Activated B cell treated with CpG ODN at 0.5 μM for 24 hours (primary cell): ENCODE results near the gene HSD11B2. TPM values are rescaled to one million over a fixed set of nuclear protein-coding genes. Genes with fewer than 3 reads are reported as not detected.
A peak's percentile ranks its signal among the peaks of the same experiment; 100 is the strongest.

Experiments used
- ATAC-seq: fragments of 200-7000 bp; cut with Tn5 transposase; one replicate; pipeline ENCODE4 v1.10.0; 2021; ENCODE audit warnings: low read depth, mild to moderate bottlenecking, moderate library complexity
- CTCF ChIA-PET: fragments of 350-600 bp; sonication (Branson Sonifier 250); formaldehyde crosslinking; loops from one replicate; lab custom pipeline; 2021; ENCODE audit warnings: antibody characterized with exemption; lab: Charles Lee
- POLR2A ChIA-PET: fragments of 350-600 bp; sonication (Branson Sonifier 250); formaldehyde crosslinking; loops from one replicate; lab custom pipeline; 2021; ENCODE audit warnings: antibody characterized with exemption; lab: Charles Lee
- DNase-seq: peaks from one replicate; pipeline ENCODE4 v3.0.0; 2022
- H3K27ac Mint-ChIP-seq: one replicate; pipeline ENCODE4 v1.8.0; 2020; ENCODE audit warnings: mixed read lengths
- H3K27me3 Mint-ChIP-seq: one replicate; pipeline ENCODE4 v1.8.0; 2021; ENCODE audit warnings: mixed read lengths
- H3K36me3 Mint-ChIP-seq: one replicate; pipeline ENCODE4 v1.8.0; 2021; ENCODE audit warnings: low read depth, mixed read lengths
- H3K4me1 Mint-ChIP-seq: one replicate; pipeline ENCODE4 v1.8.0; 2021; ENCODE audit warnings: mixed read lengths
- H3K4me3 Mint-ChIP-seq: one replicate; pipeline ENCODE4 v1.8.0; 2020; ENCODE audit warnings: mild to moderate bottlenecking, mixed read lengths
- H3K9me3 Mint-ChIP-seq: one replicate; pipeline ENCODE4 v1.8.0; 2020; ENCODE audit warnings: mixed read lengths
- intact Hi-C: fragments of 100-400 bp; cut with micrococcal nuclease; formaldehyde crosslinking; loops from one replicate; pipeline ENCODE4 v1.15.1; 2024
- total RNA-seq: library from RNA; stranded (reverse); gene quantifications from 2 replicates; pipeline ENCODE4 v1.2.3, GENCODE V29; 2022
- TF ChIP-seq, protein P1 (sequence below): fragments of 200-600 bp; IDR thresholded peaks from one replicate; pipeline ENCODE4 v1.8.0; 2022; ENCODE audit warnings: antibody characterized with exemption, mild to moderate bottlenecking

HSD11B2 gene
- total RNA-seq, 1 donor from 2014 or later = 0.49 TPM

DNA sequence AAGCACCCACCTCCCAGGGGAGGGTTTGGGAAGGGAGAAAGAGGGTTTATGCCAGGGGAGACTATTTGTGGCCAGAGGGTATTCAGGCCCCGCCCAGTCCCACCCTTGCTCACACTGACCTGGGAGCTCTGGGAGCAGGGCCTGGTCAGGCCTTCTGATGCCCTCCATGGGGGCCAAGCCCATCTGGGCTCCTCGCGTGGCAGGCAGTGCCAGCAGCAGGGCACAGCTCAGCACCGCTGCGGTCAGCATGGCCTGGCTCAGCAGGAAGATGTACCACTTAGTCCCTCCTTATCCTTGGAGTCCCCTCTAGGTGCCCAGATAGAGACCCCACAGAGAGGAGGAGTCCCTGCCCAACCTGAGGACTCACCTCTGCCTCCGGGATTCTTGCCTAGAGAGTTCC, 52.2 kb downstream of the HSD11B2 start, which contains the start of gene AGRP:
TSS of gene AGRP (minus strand) at position 398 of the 400 bp plus-strand sequence. CDS start at position 249, 149 bp downstream.
- no peak for ATAC-seq
- intact Hi-C loops = loop anchor here (5.0 to 10.0 kb wide), 2 partner anchors 234 to 752 kb away; partner anchors contain the start of genes ESRP2 and GFOD2
- POLR2A ChIA-PET = interaction anchor here (4.3 kb wide), 1 partner anchor 33 kb away, joined by 73 read pairs; no protein-coding TSS in a partner anchor
- no peaks in the 10 kb centered on the region for H3K27me3 Mint-ChIP-seq
- TF ChIP-seq, protein P1, sequence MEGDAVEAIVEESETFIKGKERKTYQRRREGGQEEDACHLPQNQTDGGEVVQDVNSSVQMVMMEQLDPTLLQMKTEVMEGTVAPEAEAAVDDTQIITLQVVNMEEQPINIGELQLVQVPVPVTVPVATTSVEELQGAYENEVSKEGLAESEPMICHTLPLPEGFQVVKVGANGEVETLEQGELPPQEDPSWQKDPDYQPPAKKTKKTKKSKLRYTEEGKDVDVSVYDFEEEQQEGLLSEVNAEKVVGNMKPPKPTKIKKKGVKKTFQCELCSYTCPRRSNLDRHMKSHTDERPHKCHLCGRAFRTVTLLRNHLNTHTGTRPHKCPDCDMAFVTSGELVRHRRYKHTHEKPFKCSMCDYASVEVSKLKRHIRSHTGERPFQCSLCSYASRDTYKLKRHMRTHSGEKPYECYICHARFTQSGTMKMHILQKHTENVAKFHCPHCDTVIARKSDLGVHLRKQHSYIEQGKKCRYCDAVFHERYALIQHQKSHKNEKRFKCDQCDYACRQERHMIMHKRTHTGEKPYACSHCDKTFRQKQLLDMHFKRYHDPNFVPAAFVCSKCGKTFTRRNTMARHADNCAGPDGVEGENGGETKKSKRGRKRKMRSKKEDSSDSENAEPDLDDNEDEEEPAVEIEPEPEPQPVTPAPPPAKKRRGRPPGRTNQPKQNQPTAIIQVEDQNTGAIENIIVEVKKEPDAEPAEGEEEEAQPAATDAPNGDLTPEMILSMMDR = no peak
- peak within 1 kb of the TSS; percentile 99 for H3K4me3 Mint-ChIP-seq
- peak within 1 kb of the TSS; percentile 99 for H3K27ac Mint-ChIP-seq
- peaks cover 33% of the 10 kb centered on the region for H3K36me3 Mint-ChIP-seq
- no peaks in the 10 kb centered on the region for H3K9me3 Mint-ChIP-seq
- no peak for DNase-seq
- CTCF ChIA-PET = interaction anchor here (0.6 to 3.3 kb wide), 3 partner anchors 31 to 215 kb away, joined by 3 to 29 read pairs (median 6); no protein-coding TSS in a partner anchor
- peaks cover 67% of the 10 kb centered on the region for H3K4me1 Mint-ChIP-seq

- intact Hi-C loops = loop anchor here (5.0 to 10.0 kb wide), 2 partner anchors 233 to 751 kb away; partner anchors contain the start of genes ESRP2 and GFOD2
- no peak overlapping the region for H3K4me3 Mint-ChIP-seq
- no peaks in the 10 kb centered on the region for H3K9me3 Mint-ChIP-seq
- POLR2A ChIA-PET = interaction anchor here (1.2 to 1.6 kb wide), 2 partner anchors 30 to 37 kb away, joined by 3 to 5 read pairs; no protein-coding TSS in a partner anchor
- no peak for ATAC-seq
- DNase-seq = no peak
- peak overlapping the region; percentile 76 for H3K27ac Mint-ChIP-seq
- no peaks in the 10 kb centered on the region for H3K27me3 Mint-ChIP-seq
- H3K4me1 Mint-ChIP-seq = peaks cover 68% of the 10 kb centered on the region
- H3K36me3 Mint-ChIP-seq = peaks cover 31% of the 10 kb centered on the region
- CTCF ChIA-PET = interaction anchor here (1.3 to 1.5 kb wide), 2 partner anchors 37 to 184 kb away, joined by 3 to 6 read pairs; no protein-coding TSS in a partner anchor
- TF ChIP-seq, protein P1 = no peak
Observed at GRCh38 chr16:67483731-67484525, 53.0 kb downstream of the HSD11B2 start.

DNA sequence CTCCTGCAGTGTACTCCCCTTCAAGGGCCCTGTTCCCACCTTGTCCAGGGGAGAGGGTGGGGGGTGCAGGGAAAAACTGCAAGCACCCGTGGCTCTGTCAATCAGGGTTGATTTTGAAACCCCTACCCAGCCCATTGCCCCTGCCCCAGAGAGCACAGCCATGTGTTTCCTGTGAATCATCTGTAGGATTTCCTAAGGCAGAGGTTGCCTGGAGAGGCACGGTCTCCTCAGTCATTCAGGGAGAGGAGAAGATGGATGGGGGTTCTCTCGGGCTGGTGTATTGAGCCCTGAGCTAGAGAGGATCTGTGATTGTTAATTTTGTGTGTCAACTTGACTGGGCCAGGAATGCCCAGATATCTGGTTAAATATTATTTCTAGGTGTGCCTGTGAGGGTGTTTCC, 55.9 kb downstream of the HSD11B2 start:
- Mint-ChIP-seq H3K9me3 (no peaks in the 10 kb centered on the region), H3K4me1 (peaks cover 80% of the 10 kb centered on the region), H3K27ac (peak overlapping the region; percentile 89), H3K4me3 (no peak overlapping the region), H3K36me3 (peaks cover 23% of the 10 kb centered on the region), H3K27me3 (no peaks in the 10 kb centered on the region)
- ChIA-PET CTCF (interaction anchor here (14.6 kb wide), 1 partner anchor 30 kb away, joined by 298 read pairs; no protein-coding TSS in a partner anchor), POLR2A (interaction anchor here (1.3 kb wide), 1 partner anchor 30 kb away, joined by 6 read pairs; no protein-coding TSS in a partner anchor)
- intact Hi-C loops = loop anchor here (10.0 kb wide), 1 partner anchor 748 kb away; the partner anchor contains the start of gene ESRP2
- DNase-seq (no peak), ATAC-seq (no peak)
- TF ChIP-seq, protein P1 = no peak

Other genes with a start within 250 kb of the HSD11B2 start
- gene MATCAP1, start 247.2 kb upstream of the HSD11B2 start, total RNA-seq = 10.6 and 18.7 TPM in 2 replicates
- gene EXOC3L1, start 241.0 kb upstream of the HSD11B2 start, total RNA-seq = not detected in 2 replicates
- 117 and 128 TPM in 2 replicates for gene E2F4, start 239.0 kb upstream of the HSD11B2 start, total RNA-seq
- 6.8 and 6.9 TPM in 2 replicates for gene ELMO3, start 232.0 kb upstream of the HSD11B2 start, total RNA-seq
- gene TMEM208, start 204.0 kb upstream of the HSD11B2 start, total RNA-seq = 37.1 and 41.3 TPM in 2 replicates
- gene FHOD1, start 183.6 kb upstream of the HSD11B2 start, total RNA-seq = 45.5 and 50.4 TPM in 2 replicates
- 1.9 and 2.5 TPM in 2 replicates for gene SLC9A5, start 182.1 kb upstream of the HSD11B2 start, total RNA-seq
- 7.8 TPM in 2 replicates for gene PLEKHG4, start 151.6 kb upstream of the HSD11B2 start, total RNA-seq
- gene KCTD19, start 104.4 kb upstream of the HSD11B2 start, total RNA-seq = not detected in 2 replicates
- 0.49 and 0.69 TPM in 2 replicates for gene LRRC36, start 104.3 kb upstream of the HSD11B2 start, total RNA-seq
- gene TPPP3, start 37.6 kb upstream of the HSD11B2 start, total RNA-seq = 0.15 TPM in 1 of 2 replicates, not detected in the other
- gene ZDHHC1, start 14.6 kb upstream of the HSD11B2 start, total RNA-seq = 2.8 and 3.8 TPM in 2 replicates
- 70.2 and 74.5 TPM in 2 replicates for gene ATP6V0D1, start 50.0 kb downstream of the HSD11B2 start, total RNA-seq
- gene AGRP, start 52.4 kb downstream of the HSD11B2 start, total RNA-seq = not detected in 2 replicates
- gene RIPOR1, start 97.7 kb downstream of the HSD11B2 start, total RNA-seq = 136 and 159 TPM in 2 replicates
- gene CTCF, start 131.4 kb downstream of the HSD11B2 start, total RNA-seq = 53.1 and 59.6 TPM in 2 replicates
- gene CARMIL2, start 214.0 kb downstream of the HSD11B2 start, total RNA-seq = 138 and 151 TPM in 2 replicates
- gene ACD, start 229.1 kb downstream of the HSD11B2 start, total RNA-seq = 38.2 and 41.4 TPM in 2 replicates
- 5.9 and 6.0 TPM in 2 replicates for gene PARD6A, start 229.8 kb downstream of the HSD11B2 start, total RNA-seq
- 8.9 and 9.5 TPM in 2 replicates for gene ENKD1, start 235.6 kb downstream of the HSD11B2 start, total RNA-seq
- gene C16orf86, start 235.7 kb downstream of the HSD11B2 start, total RNA-seq = 2.4 and 4.6 TPM in 2 replicates